Peyer's patch (tissue), 4 donors: Measurements from ENCODE around the gene LMX1B. TPM values are rescaled to one million over a fixed set of nuclear protein-coding genes. Genes with fewer than 3 reads are reported as not detected.

Source experiments
- DNase-seq, 3 donors: peaks; one replicate each; pipeline ENCODE4 v3.0.0-alpha.2; 2017 to 2019
- H3K27ac ChIP-seq, 4 donors: fragments of 200-600 bp; sonication (generic); one replicate each; pipeline ENCODE4 v1.5.1; 2016 to 2019
- H3K27me3 ChIP-seq, 2 donors: fragments of 200-600 bp; sonication (generic); one replicate each; pipeline ENCODE4 v1.5.1; 2019
- H3K36me3 ChIP-seq, 3 donors: fragments of 200-600 bp; sonication (generic); one replicate each; pipeline ENCODE4 v1.5.1; 2016 to 2019
- H3K4me1 ChIP-seq, 4 donors: fragments of 200-600 bp; sonication (generic); one replicate each; pipeline ENCODE4 v1.5.1; 2016 to 2019
- H3K4me3 ChIP-seq, 4 donors: fragments of 200-600 bp; sonication (generic); 1 replicate in 3 of 4; 2 replicates in 1 of 4; pipeline ENCODE4 v1.5.1; 2016 to 2019; ENCODE audit warnings: mild to moderate bottlenecking in 1 of 4
- H3K9me3 ChIP-seq, 4 donors: fragments of 200-600 bp; sonication (generic); one replicate each; pipeline ENCODE4 v1.5.1; 2016 to 2019; ENCODE audit warnings: mild to moderate bottlenecking in 1 of 4
- CTCF ChIP-seq, 6 experiments: fragments of 450-650 bp in 4 of 6; fragments of 200-600 bp in 2 of 6; sonication (generic) in 1 of 6; IDR thresholded peaks; one replicate each; pipeline ENCODE4 v1.5.1; 2017 to 2019; ENCODE audit warnings: antibody characterized with exemption in 6 of 6, mild to moderate bottlenecking in 3 of 6, moderate library complexity in 1 of 6
- POLR2A ChIP-seq, 2 donors: fragments of 450-650 bp; IDR thresholded peaks; one replicate each; pipeline ENCODE4 v1.5.1; 2017; ENCODE audit warnings: antibody characterized with exemption in 2 of 2, mild to moderate bottlenecking in 2 of 2, moderate library complexity in 2 of 2
- total RNA-seq, 4 donors: library from RNA; depleted of rRNA; stranded (reverse); fragments of >200 nt; gene quantifications; one replicate each; pipeline ENCODE4 v1.1.0, GENCODE V29; 2016

The LMX1B gene
- total RNA-seq, 4 donors from 2014 or later = not detected

- H3K36me3 ChIP-seq = no peaks in the 10 kb centered on the region
- no peaks in the 10 kb centered on the region for H3K9me3 ChIP-seq
- peaks cover 0 to 73% of the 10 kb centered on the region in 2 donors for H3K27me3 ChIP-seq
- H3K4me1 ChIP-seq = peaks cover 0 to 19% (median 4%) of the 10 kb centered on the region in 4 donors
- TF ChIP-seq CTCF (IDR thresholded peaks at IDR 0.05) (no peak), POLR2A (IDR thresholded peaks at IDR 0.05) (no peak)
- DNase-seq = no peak
- no peak overlapping the region for H3K4me3 ChIP-seq
- H3K27ac ChIP-seq = no peak overlapping the region
Observed at GRCh38 chr9:126628146-126628545, 14.4 kb downstream of the LMX1B start.

- H3K27ac ChIP-seq = no peak overlapping the region
- peaks cover 0 to 64% of the 10 kb centered on the region in 2 donors for H3K27me3 ChIP-seq
- no peaks in the 10 kb centered on the region for H3K36me3 ChIP-seq
- no peak for DNase-seq
- peaks cover 0 to 19% (median 4%) of the 10 kb centered on the region in 4 donors for H3K4me1 ChIP-seq
- no peak for TF ChIP-seq POLR2A (IDR thresholded peaks at IDR 0.05)
- TF ChIP-seq CTCF (IDR thresholded peaks at IDR 0.05) = no peak
- H3K4me3 ChIP-seq = no peak overlapping the region
- no peaks in the 10 kb centered on the region for H3K9me3 ChIP-seq
Observed at GRCh38 chr9:126628969-126629674, 15.4 kb downstream of the LMX1B start.

- Histone ChIP-seq H3K36me3 (no peaks in the 10 kb centered on the region), H3K4me1 (peaks cover 0 to 12% (median 2%) of the 10 kb centered on the region in 4 donors), H3K4me3 (no peak overlapping the region), H3K9me3 (no peaks in the 10 kb centered on the region), H3K27ac (no peak overlapping the region), H3K27me3 (peaks cover 0 to 49% of the 10 kb centered on the region in 2 donors)
- DNase-seq = no peak
- TF ChIP-seq CTCF (IDR thresholded peaks at IDR 0.05) (no peak), POLR2A (IDR thresholded peaks at IDR 0.05) (no peak)
Observed at GRCh38 chr9:126630458-126631237, 16.9 kb downstream of the LMX1B start.

GRCh38 chr9:126631254-126631653, 17.5 kb downstream of the LMX1B start:
- Histone ChIP-seq H3K27ac (no peak overlapping the region), H3K36me3 (no peaks in the 10 kb centered on the region), H3K4me3 (no peak overlapping the region), H3K27me3 (peaks cover 0 to 43% of the 10 kb centered on the region in 2 donors), H3K9me3 (no peaks in the 10 kb centered on the region), H3K4me1 (peaks cover 0 to 6% (median 0%) of the 10 kb centered on the region in 4 donors)
- TF ChIP-seq POLR2A (IDR thresholded peaks at IDR 0.05) = no peak
- TF ChIP-seq CTCF (IDR thresholded peaks at IDR 0.05) = no peak
- DNase-seq = no peak

- Histone ChIP-seq H3K36me3 (no peaks in the 10 kb centered on the region), H3K4me1 (no peaks in the 10 kb centered on the region), H3K27me3 (peaks cover 0 to 27% of the 10 kb centered on the region in 2 donors), H3K27ac (no peak overlapping the region), H3K9me3 (no peaks in the 10 kb centered on the region), H3K4me3 (no peak overlapping the region)
- DNase-seq = no peak
- no peak for TF ChIP-seq CTCF (IDR thresholded peaks at IDR 0.05)
- TF ChIP-seq POLR2A (IDR thresholded peaks at IDR 0.05) = no peak
Observed at GRCh38 chr9:126633881-126634558, 20.3 kb downstream of the LMX1B start.
